ENCODE measurements around the gene PHF2. TPM values are rescaled to one million over a fixed set of nuclear protein-coding genes. Genes with fewer than 3 reads are reported as not detected.

The PHF2 gene
- total RNA-seq, 1 donor from 2014 or later, result 14.2 TPM

GRCh38 chr9:93649610-93650261 lies 73.4 kb downstream of the PHF2 start:
- no peak for DNase-seq (ENCODE audit: low read depth, low spot score)

- DNase-seq (ENCODE audit: low read depth, low spot score), result no peak
These were observed 74.1 kb downstream of the PHF2 start for GRCh38 chr9:93650448-93650847.

- no peak for DNase-seq (ENCODE audit: low read depth, low spot score)
These were observed 75.2 kb downstream of the PHF2 start for GRCh38 chr9:93651521-93651950.

DNA sequence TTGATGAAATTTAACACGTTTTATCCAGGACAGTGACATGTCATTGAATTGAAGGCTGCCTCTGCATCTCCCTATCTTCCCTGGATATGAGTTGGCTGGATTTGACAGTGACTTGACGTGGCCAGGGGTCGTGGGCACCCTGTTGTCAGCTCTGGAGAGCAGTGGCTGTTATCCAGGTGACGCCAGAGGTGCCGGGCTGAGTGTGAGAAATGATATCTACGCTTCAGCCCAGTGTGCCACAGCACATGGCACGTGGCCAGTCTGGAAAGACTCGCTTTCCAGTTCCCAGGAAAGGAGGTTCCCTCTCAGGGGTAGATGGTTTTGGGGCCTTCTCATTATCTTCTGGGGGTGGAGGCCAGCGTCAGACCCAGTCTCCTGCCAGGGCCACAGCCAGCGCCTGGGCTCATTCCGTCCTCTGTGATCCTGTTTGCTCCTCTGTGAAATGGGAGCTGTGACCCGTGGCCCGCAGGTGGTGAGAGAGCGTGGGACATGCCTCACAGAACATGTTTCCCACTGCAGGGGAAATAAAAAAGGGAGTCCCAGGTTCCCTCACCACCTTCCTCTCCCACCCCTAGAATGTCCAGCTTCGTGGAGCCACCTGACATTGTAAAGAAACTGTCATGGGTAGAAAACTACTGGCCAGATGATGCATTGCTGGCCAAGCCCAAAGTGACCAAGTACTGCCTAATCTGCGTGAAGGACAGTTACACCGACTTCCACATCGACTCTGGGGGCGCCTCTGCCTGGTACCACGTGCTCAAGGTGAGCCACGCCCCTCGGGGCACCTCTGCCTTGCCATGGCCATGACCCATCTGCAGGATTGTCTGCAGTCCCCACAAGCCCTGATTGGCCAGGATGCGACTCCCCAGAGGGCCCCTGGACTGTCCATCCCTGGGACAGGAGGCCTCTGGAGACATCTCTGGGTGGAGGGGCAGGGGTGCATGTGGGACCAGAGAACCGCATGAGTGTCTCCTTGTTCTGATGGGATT lies 76.5 kb downstream of the PHF2 start:
- no peak for DNase-seq (ENCODE audit: low read depth, low spot score)

GRCh38 chr9:93653760-93654159 lies 77.4 kb downstream of the PHF2 start:
- no peak for DNase-seq (ENCODE audit: low read depth, low spot score)

DNA sequence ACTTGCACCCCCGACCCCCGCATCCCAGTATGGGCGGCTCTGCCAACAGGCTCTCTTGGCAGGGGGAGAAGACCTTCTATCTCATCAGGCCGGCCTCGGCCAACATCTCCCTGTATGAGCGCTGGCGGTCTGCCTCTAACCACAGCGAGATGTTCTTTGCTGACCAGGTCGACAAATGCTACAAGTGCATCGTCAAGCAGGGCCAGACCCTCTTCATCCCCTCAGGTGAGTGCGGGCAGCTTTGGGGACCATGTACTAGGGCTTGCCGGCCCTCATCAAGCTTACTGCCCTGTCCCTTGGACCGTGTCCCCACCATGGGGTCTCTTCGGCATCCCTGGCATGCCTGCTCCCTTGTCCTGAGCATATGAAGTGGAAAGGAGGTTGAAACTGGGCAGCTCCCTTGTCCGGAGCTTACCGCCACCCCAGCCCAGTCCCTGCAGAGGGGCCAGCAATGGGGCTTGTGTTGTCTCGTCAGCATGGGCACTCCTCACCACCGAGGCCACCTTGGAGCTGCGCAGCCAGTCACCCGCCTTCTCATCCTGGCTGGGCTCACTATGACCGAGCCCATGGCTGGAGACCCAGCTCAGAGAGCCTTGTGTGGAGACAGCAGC lies 78.1 kb downstream of the PHF2 start:
- DNase-seq (ENCODE audit: low read depth, low spot score), result no peak

DNA sequence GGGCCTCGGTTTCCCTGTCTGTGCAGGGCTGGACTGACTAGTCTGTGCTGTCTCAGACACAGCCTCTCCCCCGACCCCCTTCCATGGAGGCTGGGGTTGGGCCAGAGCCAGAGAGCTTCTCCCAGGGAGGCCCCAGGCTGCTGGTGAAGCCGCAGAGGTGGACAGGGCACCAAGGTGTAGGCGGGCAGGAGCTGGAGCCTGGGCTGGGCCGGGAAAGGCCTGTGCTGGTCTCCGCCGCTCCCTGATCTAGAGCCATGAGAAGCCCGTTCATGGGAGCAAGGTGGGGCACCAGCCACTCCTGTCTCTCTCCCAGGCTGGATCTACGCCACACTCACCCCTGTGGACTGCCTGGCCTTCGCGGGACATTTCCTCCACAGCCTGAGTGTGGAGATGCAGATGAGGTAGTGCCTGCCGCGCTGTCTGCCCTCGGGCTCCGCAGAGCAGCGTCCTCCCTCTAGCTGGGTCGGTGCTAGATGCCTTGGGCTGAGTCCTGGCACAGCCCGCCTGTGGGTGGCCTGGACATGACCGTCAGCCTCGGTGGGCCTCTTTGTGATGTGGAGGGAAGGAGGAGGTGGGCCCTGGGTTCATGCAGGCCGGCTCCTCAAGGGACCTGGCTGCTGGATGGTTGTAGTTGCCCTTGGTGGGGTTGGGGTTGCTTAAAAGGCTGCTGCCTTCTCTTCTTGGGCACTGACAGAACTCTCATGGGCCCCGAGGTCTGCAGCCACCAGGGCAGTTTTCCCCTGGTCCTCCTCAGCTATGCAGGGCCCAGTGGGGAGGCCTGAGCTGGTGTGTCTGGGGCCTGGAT lies 79.4 kb downstream of the PHF2 start:
- DNase-seq (ENCODE audit: low read depth, low spot score), result no peak

DNA sequence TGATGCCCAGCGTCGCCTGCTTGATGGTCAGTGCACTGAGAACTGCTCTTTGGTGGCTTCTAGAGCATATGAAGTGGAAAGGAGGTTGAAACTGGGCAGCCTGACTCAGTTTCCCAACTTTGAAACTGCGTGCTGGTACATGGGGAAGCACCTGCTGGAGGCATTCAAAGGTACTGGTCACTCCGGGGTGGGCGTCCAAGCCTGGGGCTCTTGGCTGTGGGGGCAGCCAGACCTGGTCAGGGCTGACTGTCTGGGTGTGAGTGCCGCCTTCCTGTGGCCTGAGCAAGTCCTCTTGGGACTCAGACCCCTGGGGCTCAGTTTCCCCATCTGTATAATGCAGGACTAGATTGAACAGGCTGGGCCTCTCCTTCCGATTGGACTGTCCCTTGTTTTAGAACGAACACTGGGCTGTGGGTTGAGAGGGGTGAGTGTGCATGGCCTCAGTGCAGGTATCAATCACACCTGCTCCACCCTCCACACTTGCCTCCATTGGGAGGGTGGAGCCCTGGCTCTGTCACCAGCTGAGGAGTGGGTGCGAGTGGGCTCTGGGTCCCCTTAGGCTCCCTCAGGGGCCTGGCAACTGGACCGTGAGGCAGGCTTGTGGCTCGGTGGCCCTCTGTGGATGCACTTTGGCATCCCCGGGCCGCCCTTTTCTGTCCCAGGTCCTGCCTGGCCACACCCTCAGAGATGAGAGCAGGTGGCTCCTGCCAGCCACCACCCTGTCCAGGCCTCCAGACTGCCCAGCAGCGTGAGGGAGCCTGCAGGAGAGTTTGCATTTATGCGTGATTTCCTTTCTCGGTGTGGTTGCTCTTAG lies 80.2 kb downstream of the PHF2 start:
- DNase-seq (ENCODE audit: low read depth, low spot score), result no peak

- no peak for DNase-seq (ENCODE audit: low read depth, low spot score)
These were observed 81.1 kb downstream of the PHF2 start for GRCh38 chr9:93657331-93658111.

- DNase-seq (ENCODE audit: low read depth, low spot score), result no peak
These were observed 82.0 kb downstream of the PHF2 start for GRCh38 chr9:93658184-93658925.

DNA sequence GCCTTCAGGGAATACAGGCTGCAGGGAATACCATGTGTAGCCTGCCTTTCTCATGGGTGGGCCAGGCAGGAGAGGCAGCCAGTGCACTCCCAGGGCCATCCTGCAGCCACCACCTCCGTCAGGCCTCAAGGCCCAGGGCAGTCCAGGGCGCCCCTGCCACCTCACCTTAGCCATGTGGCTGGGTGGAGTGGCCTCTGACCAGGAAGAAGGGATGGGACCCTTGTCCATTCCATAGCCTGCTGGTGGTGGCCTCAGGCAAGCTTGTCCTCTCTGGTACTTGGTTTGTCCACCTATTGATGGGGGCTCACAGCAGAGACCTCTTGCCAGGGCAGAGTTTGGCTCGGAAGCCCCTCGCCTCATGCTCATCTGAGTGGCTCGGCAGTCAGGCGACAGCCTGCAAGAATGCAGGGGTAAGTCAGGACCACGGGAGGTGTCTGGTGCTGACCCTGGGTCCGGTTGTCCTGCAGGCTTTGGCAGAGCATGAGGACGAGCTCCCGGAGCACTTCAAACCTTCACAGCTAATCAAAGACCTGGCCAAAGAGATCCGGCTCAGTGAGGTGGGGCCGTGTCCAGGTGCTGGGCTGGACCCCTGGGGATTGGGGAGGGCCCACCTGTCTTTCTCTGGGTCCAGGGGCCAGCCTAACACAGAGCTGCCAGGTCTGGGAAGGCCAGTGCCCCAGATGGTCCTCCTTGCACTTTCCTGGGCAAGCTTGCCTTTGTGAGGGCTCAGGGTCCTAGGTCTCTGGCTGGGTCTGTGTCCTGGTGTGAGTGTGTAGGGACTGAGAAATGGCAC lies 82.9 kb downstream of the PHF2 start:
- no peak for DNase-seq (ENCODE audit: low read depth, low spot score)

- DNase-seq (ENCODE audit: low read depth, low spot score), result no peak
These were observed 83.4 kb downstream of the PHF2 start for GRCh38 chr9:93659837-93660177.

DNA sequence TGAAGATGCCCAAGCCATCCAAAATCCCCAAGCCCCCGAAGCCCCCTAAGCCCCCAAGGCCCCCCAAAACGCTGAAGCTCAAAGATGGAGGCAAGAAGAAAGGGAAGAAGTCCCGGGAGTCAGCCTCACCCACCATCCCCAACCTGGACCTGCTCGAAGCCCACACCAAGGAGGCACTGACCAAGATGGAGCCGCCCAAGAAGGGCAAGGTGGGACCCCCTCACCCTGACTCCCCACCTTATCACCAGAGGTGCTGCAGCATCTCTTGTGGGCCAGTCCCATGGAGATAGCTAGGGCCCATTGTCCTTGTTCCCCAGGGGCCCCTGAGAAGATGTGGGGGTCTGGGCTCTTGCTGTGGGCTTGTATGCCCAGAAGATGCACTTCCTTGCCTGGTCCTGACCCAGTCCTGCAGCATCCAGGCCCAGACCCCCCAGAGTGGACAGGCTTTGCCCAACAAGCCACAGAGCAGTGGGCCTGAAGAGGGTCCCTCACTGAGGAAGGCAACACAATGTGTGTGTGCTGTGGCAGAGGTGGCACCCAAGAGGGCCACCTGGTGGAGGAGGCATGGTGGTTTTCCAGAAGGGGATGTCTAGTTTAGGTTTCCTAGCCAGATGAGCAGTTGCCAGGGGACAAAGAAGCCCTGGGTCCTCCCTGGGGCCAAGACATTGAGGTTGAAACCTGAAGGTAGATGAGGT lies 84.1 kb downstream of the PHF2 start:
- no peak for DNase-seq (ENCODE audit: low read depth, low spot score)

- DNase-seq (ENCODE audit: low read depth, low spot score), result no peak
These were observed 85.2 kb downstream of the PHF2 start for GRCh38 chr9:93661591-93661990.

GRCh38 chr9:93662016-93662638 lies 85.7 kb downstream of the PHF2 start:
- DNase-seq (ENCODE audit: low read depth, low spot score), result no peak

GRCh38 chr9:93662952-93663572 lies 86.7 kb downstream of the PHF2 start:
- DNase-seq (ENCODE audit: low read depth, low spot score), result no peak

All from pulmonary artery endothelial cell (primary cell).